Measurements from ENCODE around the gene WNT9A. TPM values are rescaled to one million over a fixed set of nuclear protein-coding genes. Genes with fewer than 3 reads are reported as not detected.

Gene WNT9A
- polyA plus RNA-seq, 1 of the 3 experiments (the other 2 are of a cell fraction): 0.31 TPM

DNA sequence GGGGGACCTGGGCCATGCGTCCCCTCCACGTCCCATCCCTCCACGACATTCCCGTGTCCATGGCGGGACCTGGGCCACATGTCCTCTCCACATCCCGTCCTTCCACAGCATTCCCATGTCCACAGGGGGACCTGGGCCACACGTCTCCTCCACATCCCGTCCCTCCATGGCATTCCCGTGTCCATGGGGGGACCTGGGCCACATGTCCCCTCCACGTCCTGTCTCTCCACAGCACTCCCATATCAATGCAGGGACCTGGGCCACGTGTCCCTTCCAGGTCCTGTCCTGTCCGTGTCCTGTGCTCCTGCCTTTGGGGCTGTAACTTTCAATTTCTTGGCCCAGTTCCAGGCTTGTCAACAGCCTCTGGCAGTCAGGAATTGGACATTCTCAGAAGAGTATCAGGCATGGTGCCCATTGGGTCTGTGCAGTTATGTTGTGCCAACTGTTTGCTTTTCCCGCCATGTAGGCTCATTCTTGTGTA, 47.1 kb downstream of the WNT9A start:
- Histone ChIP-seq H3K79me2 (ENCODE audit: insufficient read depth) (no peaks in the 10 kb centered on the region), H4K20me1 (ENCODE audit: insufficient read depth) (no peaks in the 10 kb centered on the region), H3K9ac (no peak overlapping the region), H3K27me3 (ENCODE audit: insufficient read depth) (no peaks in the 10 kb centered on the region), H3K4me2 (no peak overlapping the region), H2AFZ (ENCODE audit: low read depth) (no peak overlapping the region), H3K4me3 (ENCODE audit: low read depth in 2 of 2, low read length in 1 of 2) (no peak overlapping the region), H3K9me2 (no peaks in the 10 kb centered on the region), H3K9me3 (no peaks in the 10 kb centered on the region), H3F3A (replicated peaks; ENCODE audit: insufficient read depth) (no peaks in the 10 kb centered on the region), H3K4me1 (ENCODE audit: control insufficient read depth in 1 of 2, insufficient read depth in 2 of 2, low read depth in 1 of 2, low read length in 1 of 2) (no peaks in the 10 kb centered on the region), H3K36me3 (replicated peaks in 1 of 2; ENCODE audit: control insufficient read depth in 1 of 2, insufficient read depth in 2 of 2, low read length in 1 of 2) (no peaks in the 10 kb centered on the region), H3K27ac (ENCODE audit: low read depth in 2 of 2, low read length in 1 of 2) (no peak overlapping the region)
- ChIA-PET POLR2A (no interaction called here), CTCF (interaction anchor here (1.3 kb wide), 1 partner anchor 14 kb away, joined by 3 read pairs; no protein-coding TSS in a partner anchor)
- WGBS (ENCODE audit: low lambda C conversion rate): 66% methylated on average over 13 of the region's 13 CpGs
- TF ChIP-seq YY1 (IDR thresholded peaks at IDR 0.05; ENCODE audit: low read depth) (no peak), GABPA (IDR thresholded peaks at IDR 0.05; ENCODE audit: low read depth) (no peak), JUND (IDR thresholded peaks at IDR 0.05) (no peak)
- TF ChIP-seq, protein P1, sequence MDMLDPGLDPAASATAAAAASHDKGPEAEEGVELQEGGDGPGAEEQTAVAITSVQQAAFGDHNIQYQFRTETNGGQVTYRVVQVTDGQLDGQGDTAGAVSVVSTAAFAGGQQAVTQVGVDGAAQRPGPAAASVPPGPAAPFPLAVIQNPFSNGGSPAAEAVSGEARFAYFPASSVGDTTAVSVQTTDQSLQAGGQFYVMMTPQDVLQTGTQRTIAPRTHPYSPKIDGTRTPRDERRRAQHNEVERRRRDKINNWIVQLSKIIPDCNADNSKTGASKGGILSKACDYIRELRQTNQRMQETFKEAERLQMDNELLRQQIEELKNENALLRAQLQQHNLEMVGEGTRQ (IDR thresholded peaks at IDR 0.05; ENCODE audit: borderline replicate concordance, low read depth, low read length): no peak
- no peak for DNase-seq

DNA sequence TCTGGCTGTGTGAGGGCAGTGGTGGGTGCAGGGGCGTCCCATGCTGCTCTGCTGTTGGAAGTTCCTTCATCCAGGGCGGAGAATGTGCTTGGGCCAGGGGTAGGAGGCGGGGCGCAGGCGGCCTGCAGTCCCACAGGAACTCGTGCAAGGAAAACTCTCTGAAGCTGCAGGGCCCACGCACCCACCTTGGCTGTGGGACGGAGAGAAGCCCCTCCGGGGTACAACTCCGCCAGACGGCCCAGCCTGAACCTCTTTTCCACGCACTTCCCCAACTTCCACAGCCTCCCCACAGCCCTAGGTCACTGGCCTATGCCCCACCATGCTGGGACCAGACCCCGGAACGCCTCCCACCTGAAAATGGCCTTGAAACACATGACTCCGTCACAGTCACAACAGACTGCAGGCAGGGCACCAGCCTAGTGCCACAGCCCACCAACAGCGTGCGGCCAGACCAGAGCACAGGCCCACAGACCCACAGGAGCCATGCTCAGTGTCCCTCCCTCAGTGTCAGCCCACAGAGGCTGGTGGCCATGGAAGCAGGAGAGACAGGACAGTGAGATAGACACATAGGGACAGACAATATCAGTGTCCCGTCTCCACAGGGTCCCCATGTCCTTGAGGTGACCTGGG, 47.8 kb downstream of the WNT9A start:
- Histone ChIP-seq H3K9me2 (no peaks in the 10 kb centered on the region), H3K9ac (no peak overlapping the region), H3K9me3 (no peaks in the 10 kb centered on the region), H2AFZ (ENCODE audit: low read depth) (no peak overlapping the region), H3K79me2 (ENCODE audit: insufficient read depth) (no peaks in the 10 kb centered on the region), H3K27ac (ENCODE audit: low read depth in 2 of 2, low read length in 1 of 2) (no peak overlapping the region), H3K27me3 (ENCODE audit: insufficient read depth) (no peaks in the 10 kb centered on the region), H3K4me1 (ENCODE audit: control insufficient read depth in 1 of 2, insufficient read depth in 2 of 2, low read depth in 1 of 2, low read length in 1 of 2) (no peaks in the 10 kb centered on the region), H3K36me3 (replicated peaks in 1 of 2; ENCODE audit: control insufficient read depth in 1 of 2, insufficient read depth in 2 of 2, low read length in 1 of 2) (no peaks in the 10 kb centered on the region), H3K4me3 (ENCODE audit: low read depth in 2 of 2, low read length in 1 of 2) (no peak overlapping the region), H3K4me2 (no peak overlapping the region), H4K20me1 (ENCODE audit: insufficient read depth) (no peaks in the 10 kb centered on the region), H3F3A (replicated peaks; ENCODE audit: insufficient read depth) (no peaks in the 10 kb centered on the region)
- DNase-seq: no peak
- CTCF ChIA-PET: no interaction called here
- POLR2A ChIA-PET: no interaction called here
- WGBS (ENCODE audit: low lambda C conversion rate): 73% methylated on average over 13 of the region's 18 CpGs
- no peak for TF ChIP-seq NFIC (IDR thresholded peaks at IDR 0.05; ENCODE audit: borderline replicate concordance)
- TF ChIP-seq, protein P2, sequence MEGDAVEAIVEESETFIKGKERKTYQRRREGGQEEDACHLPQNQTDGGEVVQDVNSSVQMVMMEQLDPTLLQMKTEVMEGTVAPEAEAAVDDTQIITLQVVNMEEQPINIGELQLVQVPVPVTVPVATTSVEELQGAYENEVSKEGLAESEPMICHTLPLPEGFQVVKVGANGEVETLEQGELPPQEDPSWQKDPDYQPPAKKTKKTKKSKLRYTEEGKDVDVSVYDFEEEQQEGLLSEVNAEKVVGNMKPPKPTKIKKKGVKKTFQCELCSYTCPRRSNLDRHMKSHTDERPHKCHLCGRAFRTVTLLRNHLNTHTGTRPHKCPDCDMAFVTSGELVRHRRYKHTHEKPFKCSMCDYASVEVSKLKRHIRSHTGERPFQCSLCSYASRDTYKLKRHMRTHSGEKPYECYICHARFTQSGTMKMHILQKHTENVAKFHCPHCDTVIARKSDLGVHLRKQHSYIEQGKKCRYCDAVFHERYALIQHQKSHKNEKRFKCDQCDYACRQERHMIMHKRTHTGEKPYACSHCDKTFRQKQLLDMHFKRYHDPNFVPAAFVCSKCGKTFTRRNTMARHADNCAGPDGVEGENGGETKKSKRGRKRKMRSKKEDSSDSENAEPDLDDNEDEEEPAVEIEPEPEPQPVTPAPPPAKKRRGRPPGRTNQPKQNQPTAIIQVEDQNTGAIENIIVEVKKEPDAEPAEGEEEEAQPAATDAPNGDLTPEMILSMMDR (IDR thresholded peaks at IDR 0.05): no peak
- no peak for TF ChIP-seq TAF1 (IDR thresholded peaks at IDR 0.05; ENCODE audit: borderline replicate concordance, low read depth, low read length)
- TF ChIP-seq TEAD4 (IDR thresholded peaks at IDR 0.05; ENCODE audit: borderline replicate concordance, insufficient read depth): no peak
- TF ChIP-seq, protein P3, sequence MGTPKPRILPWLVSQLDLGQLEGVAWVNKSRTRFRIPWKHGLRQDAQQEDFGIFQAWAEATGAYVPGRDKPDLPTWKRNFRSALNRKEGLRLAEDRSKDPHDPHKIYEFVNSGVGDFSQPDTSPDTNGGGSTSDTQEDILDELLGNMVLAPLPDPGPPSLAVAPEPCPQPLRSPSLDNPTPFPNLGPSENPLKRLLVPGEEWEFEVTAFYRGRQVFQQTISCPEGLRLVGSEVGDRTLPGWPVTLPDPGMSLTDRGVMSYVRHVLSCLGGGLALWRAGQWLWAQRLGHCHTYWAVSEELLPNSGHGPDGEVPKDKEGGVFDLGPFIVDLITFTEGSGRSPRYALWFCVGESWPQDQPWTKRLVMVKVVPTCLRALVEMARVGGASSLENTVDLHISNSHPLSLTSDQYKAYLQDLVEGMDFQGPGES (IDR thresholded peaks at IDR 0.05; ENCODE audit: low read depth, low read length): no peak
- TF ChIP-seq, protein P4, sequence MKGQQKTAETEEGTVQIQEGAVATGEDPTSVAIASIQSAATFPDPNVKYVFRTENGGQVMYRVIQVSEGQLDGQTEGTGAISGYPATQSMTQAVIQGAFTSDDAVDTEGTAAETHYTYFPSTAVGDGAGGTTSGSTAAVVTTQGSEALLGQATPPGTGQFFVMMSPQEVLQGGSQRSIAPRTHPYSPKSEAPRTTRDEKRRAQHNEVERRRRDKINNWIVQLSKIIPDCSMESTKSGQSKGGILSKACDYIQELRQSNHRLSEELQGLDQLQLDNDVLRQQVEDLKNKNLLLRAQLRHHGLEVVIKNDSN (IDR thresholded peaks at IDR 0.05; ENCODE audit: borderline replicate concordance, low read depth): no peak

Data from SK-N-SH (cell line).